ENCODE data around the gene PHF24.

GRCh38 chr9:34927061-34927460 is 31.0 kb upstream of the PHF24 start:
- TF ChIP-seq POLR2AphosphoS5 (IDR thresholded peaks at IDR 0.05), result no peak
- TF ChIP-seq CTCF (IDR thresholded peaks at IDR 0.05), result no peak
- TF ChIP-seq POLR2A (IDR thresholded peaks at IDR 0.05), result no peak

All from prostate gland (tissue), 2 donors.